Type B pancreatic cell (in vitro differentiated cells): Measurements from ENCODE around the gene RICTOR. TPM values are rescaled to one million over a fixed set of nuclear protein-coding genes. Genes with fewer than 3 reads are reported as not detected.
A peak's percentile ranks its signal among the peaks of the same experiment; 100 is the strongest.

Experiments used
- DNase-seq: peaks from one replicate; pipeline ENCODE4 v3.0.0; 2021; ENCODE audit warnings: mixed read lengths; ENCODE audit not compliant: unreplicated experiment; ENCODE audit errors: extremely low spot score
- H3K27ac Mint-ChIP-seq: 2 replicates; pipeline ENCODE4 v1.8.0; 2021; ENCODE audit warnings: mild to moderate bottlenecking, mixed read lengths
- H3K27me3 Mint-ChIP-seq: 2 replicates; pipeline ENCODE4 v1.8.0; 2021; ENCODE audit warnings: mixed read lengths
- H3K36me3 Mint-ChIP-seq: 2 replicates; pipeline ENCODE4 v1.8.0; 2021; ENCODE audit warnings: mixed read lengths
- H3K4me1 Mint-ChIP-seq: one replicate; pipeline ENCODE4 v1.8.0; 2021; ENCODE audit warnings: mixed read lengths; ENCODE audit not compliant: unreplicated experiment
- H3K4me3 Mint-ChIP-seq: 2 replicates; pipeline ENCODE4 v1.8.0; 2021; ENCODE audit warnings: mild to moderate bottlenecking, mixed read lengths
- H3K9me3 Mint-ChIP-seq: 2 replicates; pipeline ENCODE4 v1.8.0; 2021; ENCODE audit warnings: mixed read lengths
- CTCF ChIP-seq: fragments of 200-600 bp; sonication (generic); conservative IDR thresholded peaks from 2 replicates; pipeline ENCODE4 v1.5.0; 2021; ENCODE audit warnings: antibody characterized with exemption, mild to moderate bottlenecking
- long read RNA-seq: library from polyadenylated mRNA; unstranded; transcript quantifications from one replicate; pipeline ENCODE4 v2.0.0, GENCODE V29; 2020
- total RNA-seq: library from RNA; stranded (reverse); gene quantifications from 2 replicates; pipeline ENCODE4 v1.2.1, GENCODE V29; 2021; ENCODE audit warnings: low replicate concordance

RICTOR gene
- 30.1 and 31.8 TPM in 2 replicates for total RNA-seq
- long read RNA-seq, partial matches to known transcripts: 8 of 12 reads
- long read RNA-seq, other reads (novel, unspliced or antisense): 4 of 12 reads

- Mint-ChIP-seq H3K4me3 (peak within 1 kb of the TSS; percentile 97), H3K27ac (peak within 1 kb of the TSS; percentile 98), H3K27me3 (peaks cover 7% of the 10 kb centered on the region), H3K9me3 (no peaks in the 10 kb centered on the region), H3K4me1 (peaks cover 16% of the 10 kb centered on the region), H3K36me3 (peaks cover 2% of the 10 kb centered on the region)
- DNase-seq: peak; percentile 92
- TF ChIP-seq CTCF: no peak
Measured at GRCh38 chr5:39074017-39074814, at the start of gene RICTOR. Gene RICTOR, minus strand, starts transcription at chr5:39074399. Its CDS starts 22 bp downstream, at chr5:39074377.

GRCh38 chr5:39121922-39122321 lies 47.7 kb upstream of the RICTOR start:
- no peak for TF ChIP-seq CTCF
- H3K4me3 Mint-ChIP-seq: no peak overlapping the region
- no peaks in the 10 kb centered on the region for H3K9me3 Mint-ChIP-seq
- no peak for DNase-seq
- no peak overlapping the region for H3K27ac Mint-ChIP-seq
- H3K4me1 Mint-ChIP-seq: no peaks in the 10 kb centered on the region
- peaks cover 6% of the 10 kb centered on the region for H3K27me3 Mint-ChIP-seq
- H3K36me3 Mint-ChIP-seq: no peaks in the 10 kb centered on the region

GRCh38 chr5:39121315-39121714 lies 47.1 kb upstream of the RICTOR start:
- H3K4me1 Mint-ChIP-seq: no peaks in the 10 kb centered on the region
- H3K9me3 Mint-ChIP-seq: no peaks in the 10 kb centered on the region
- DNase-seq: no peak
- peaks cover 6% of the 10 kb centered on the region for H3K27me3 Mint-ChIP-seq
- H3K27ac Mint-ChIP-seq: no peak overlapping the region
- H3K4me3 Mint-ChIP-seq: no peak overlapping the region
- H3K36me3 Mint-ChIP-seq: no peaks in the 10 kb centered on the region
- no peak for TF ChIP-seq CTCF

- DNase-seq: no peak
Measured at GRCh38 chr5:39120052-39120420, 45.8 kb upstream of the RICTOR start.

GRCh38 chr5:39119404-39120051 lies 45.3 kb upstream of the RICTOR start:
- no peak overlapping the region for H3K27ac Mint-ChIP-seq
- no peaks in the 10 kb centered on the region for H3K36me3 Mint-ChIP-seq
- no peaks in the 10 kb centered on the region for H3K4me1 Mint-ChIP-seq
- peaks cover 6% of the 10 kb centered on the region for H3K27me3 Mint-ChIP-seq
- no peak overlapping the region for H3K4me3 Mint-ChIP-seq
- no peaks in the 10 kb centered on the region for H3K9me3 Mint-ChIP-seq
- TF ChIP-seq CTCF: no peak
- DNase-seq: no peak

More at GRCh38 chr5:39120052-39120420, 45.8 kb upstream of the RICTOR start:
- no peak for TF ChIP-seq CTCF
- peaks cover 6% of the 10 kb centered on the region for H3K27me3 Mint-ChIP-seq
- H3K27ac Mint-ChIP-seq: no peak overlapping the region
- no peaks in the 10 kb centered on the region for H3K36me3 Mint-ChIP-seq
- no peak overlapping the region for H3K4me3 Mint-ChIP-seq
- no peaks in the 10 kb centered on the region for H3K9me3 Mint-ChIP-seq
- H3K4me1 Mint-ChIP-seq: no peaks in the 10 kb centered on the region
